ENCODE measurements around the gene IGSF21.

The IGSF21 gene

DNA sequence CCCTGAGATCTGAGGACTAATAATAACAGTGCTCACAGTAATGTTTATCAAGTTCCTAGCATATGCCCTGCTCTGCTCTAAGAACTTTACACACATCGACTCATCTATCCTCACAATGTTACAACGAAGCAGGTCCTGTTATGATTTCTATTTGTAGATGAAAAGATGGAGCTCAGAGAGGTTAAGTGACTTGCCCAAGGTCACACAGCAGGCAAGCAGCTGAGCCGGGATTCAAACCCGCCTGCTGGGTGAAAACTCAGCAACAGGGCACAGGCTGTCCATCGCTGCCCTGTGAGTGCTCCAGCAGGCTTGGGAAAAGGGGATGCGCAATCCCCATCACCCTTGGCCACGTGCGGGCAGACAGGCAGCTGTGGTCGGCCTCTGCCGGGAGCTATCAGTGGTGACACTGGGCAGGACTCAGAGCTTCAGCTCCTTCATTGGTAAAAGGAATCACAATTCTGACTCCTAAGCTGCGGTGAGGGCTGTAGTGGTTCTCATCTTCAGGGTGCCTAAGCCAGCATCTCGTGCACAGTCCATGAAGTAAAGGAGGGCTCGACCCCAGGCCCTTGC, 199.8 kb downstream of the IGSF21 start:
- H3K4me1 Mint-ChIP-seq = no peaks in the 10 kb centered on the region
- H3K27me3 Mint-ChIP-seq (ENCODE audit: low read depth) = peaks cover 16% of the 10 kb centered on the region
- TF ChIP-seq, protein P1, sequence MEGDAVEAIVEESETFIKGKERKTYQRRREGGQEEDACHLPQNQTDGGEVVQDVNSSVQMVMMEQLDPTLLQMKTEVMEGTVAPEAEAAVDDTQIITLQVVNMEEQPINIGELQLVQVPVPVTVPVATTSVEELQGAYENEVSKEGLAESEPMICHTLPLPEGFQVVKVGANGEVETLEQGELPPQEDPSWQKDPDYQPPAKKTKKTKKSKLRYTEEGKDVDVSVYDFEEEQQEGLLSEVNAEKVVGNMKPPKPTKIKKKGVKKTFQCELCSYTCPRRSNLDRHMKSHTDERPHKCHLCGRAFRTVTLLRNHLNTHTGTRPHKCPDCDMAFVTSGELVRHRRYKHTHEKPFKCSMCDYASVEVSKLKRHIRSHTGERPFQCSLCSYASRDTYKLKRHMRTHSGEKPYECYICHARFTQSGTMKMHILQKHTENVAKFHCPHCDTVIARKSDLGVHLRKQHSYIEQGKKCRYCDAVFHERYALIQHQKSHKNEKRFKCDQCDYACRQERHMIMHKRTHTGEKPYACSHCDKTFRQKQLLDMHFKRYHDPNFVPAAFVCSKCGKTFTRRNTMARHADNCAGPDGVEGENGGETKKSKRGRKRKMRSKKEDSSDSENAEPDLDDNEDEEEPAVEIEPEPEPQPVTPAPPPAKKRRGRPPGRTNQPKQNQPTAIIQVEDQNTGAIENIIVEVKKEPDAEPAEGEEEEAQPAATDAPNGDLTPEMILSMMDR (IDR thresholded peaks at IDR 0.05; ENCODE audit: unreplicated experiment in 3 of 3) = no peak
- peaks cover 3% of the 10 kb centered on the region for H3K9me3 Mint-ChIP-seq
- H3K27ac Mint-ChIP-seq = no peak overlapping the region
- no peaks in the 10 kb centered on the region for H3K36me3 Mint-ChIP-seq (ENCODE audit: low read depth)
- H3K4me3 Mint-ChIP-seq = no peak overlapping the region

- TF ChIP-seq, protein P1 (IDR thresholded peaks at IDR 0.05; ENCODE audit: unreplicated experiment in 3 of 3) = no peak
- Mint-ChIP-seq H3K4me1 (no peaks in the 10 kb centered on the region), H3K27ac (no peak overlapping the region), H3K36me3 (ENCODE audit: low read depth) (no peaks in the 10 kb centered on the region), H3K4me3 (no peak overlapping the region), H3K27me3 (ENCODE audit: low read depth) (peaks cover 28% of the 10 kb centered on the region), H3K9me3 (peaks cover 3% of the 10 kb centered on the region)
These were observed 202.1 kb downstream of the IGSF21 start for GRCh38 chr1:18309552-18310155.

GRCh38 chr1:18312961-18313360, 205.4 kb downstream of the IGSF21 start:
- peaks cover 35% of the 10 kb centered on the region for H3K27me3 Mint-ChIP-seq (ENCODE audit: low read depth)
- peaks cover 3% of the 10 kb centered on the region for H3K9me3 Mint-ChIP-seq
- TF ChIP-seq, protein P1 (IDR thresholded peaks at IDR 0.05; ENCODE audit: unreplicated experiment in 3 of 3) = no peak
- H3K36me3 Mint-ChIP-seq (ENCODE audit: low read depth) = no peaks in the 10 kb centered on the region
- no peaks in the 10 kb centered on the region for H3K4me1 Mint-ChIP-seq
- no peak overlapping the region for H3K27ac Mint-ChIP-seq
- no peak overlapping the region for H3K4me3 Mint-ChIP-seq

- Mint-ChIP-seq H3K27me3 (ENCODE audit: low read depth) (peaks cover 31% of the 10 kb centered on the region), H3K4me3 (no peak overlapping the region), H3K9me3 (peaks cover 3% of the 10 kb centered on the region), H3K36me3 (ENCODE audit: low read depth) (no peaks in the 10 kb centered on the region), H3K4me1 (no peaks in the 10 kb centered on the region), H3K27ac (no peak overlapping the region)
- TF ChIP-seq, protein P1 (IDR thresholded peaks at IDR 0.05; ENCODE audit: unreplicated experiment in 3 of 3) = no peak
These were observed 205.9 kb downstream of the IGSF21 start for GRCh38 chr1:18313523-18313922.

- H3K4me1 Mint-ChIP-seq = peaks cover under 1% of the 10 kb centered on the region
These were observed 206.8 kb downstream of the IGSF21 start for GRCh38 chr1:18314399-18314798.

More at GRCh38 chr1:18314399-18314798, 206.8 kb downstream of the IGSF21 start:
- Mint-ChIP-seq H3K4me3 (no peak overlapping the region), H3K27ac (no peak overlapping the region), H3K36me3 (ENCODE audit: low read depth) (no peaks in the 10 kb centered on the region), H3K27me3 (ENCODE audit: low read depth) (peaks cover 31% of the 10 kb centered on the region), H3K9me3 (peaks cover 5% of the 10 kb centered on the region)
- TF ChIP-seq, protein P1 (IDR thresholded peaks at IDR 0.05; ENCODE audit: unreplicated experiment in 3 of 3) = no peak

All from nephron (organoid).